Stimulated activated CD8-positive, alpha-beta memory T cell treated with anti-CD3 and anti-CD28 coated beads, Interleukin-4, amount 100 ng/mL, for 4 hours (primary cell): ENCODE measurements around the gene RTL3.

Experiments
- DNase-seq, 2 donors: peaks; one replicate each; pipeline ENCODE4 v3.0.0-alpha.2; 2020; ENCODE audit warnings: low read depth in 2 of 2, low spot score in 1 of 2

The RTL3 gene

DNA sequence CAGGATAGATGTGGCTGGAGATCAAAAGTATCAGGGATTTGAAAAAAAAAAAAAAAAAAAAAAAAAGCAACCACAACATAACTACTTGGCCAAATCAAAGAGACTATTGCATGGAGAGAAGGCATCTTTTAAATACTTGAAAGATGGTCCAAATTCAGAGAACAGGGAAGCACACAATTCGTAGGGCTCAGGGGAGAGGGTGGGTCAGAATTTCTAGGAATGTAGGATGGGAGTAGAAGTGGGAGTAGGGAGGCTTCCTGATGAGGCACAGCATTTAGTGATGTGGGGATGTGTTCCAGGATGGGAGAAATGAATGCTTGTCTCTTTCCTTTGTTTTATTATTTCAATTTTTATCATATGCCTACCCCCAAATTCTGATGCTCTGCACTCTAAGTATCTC lies 36.3 kb downstream of the RTL3 start:
- no peak for DNase-seq

DNA sequence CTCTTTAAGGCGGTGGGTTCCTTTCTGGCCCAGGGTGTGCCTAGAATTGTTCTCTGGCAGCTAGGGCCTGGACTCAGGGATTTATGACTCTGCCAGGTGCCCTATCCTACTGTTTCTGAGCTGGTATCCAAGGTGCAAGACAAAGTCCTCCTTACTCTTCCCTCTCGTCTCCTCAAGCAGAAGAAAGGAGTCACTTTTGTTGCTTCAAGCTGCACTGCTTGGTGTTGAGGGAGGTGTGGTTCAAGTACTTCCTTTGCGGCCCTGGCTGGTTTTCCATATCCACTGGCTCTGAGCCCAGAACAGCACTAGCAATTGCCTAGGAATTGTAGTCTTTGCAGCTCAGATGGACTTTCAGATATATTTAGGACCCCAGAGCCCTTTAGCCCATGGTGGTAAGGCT lies 39.3 kb downstream of the RTL3 start:
- DNase-seq: no peak

DNA sequence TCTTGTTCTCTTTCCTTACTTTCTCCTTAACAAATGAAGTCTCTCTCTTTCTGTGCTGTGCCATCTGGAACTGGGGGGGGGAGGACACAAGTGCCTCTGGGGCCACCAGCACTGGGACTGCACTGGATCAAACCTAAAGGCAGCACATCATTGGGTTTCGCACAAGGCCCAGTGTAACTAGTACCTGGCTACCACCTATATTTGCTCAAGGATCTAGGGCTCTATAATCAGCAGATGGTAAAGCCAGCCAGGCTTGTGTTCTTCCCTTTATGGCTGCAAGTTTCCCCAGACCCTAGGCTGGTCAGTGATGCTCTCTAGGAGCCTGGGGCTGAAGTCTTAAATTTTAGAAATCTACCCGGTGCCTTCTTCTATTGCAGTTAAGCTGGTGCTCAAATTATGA lies 40.1 kb downstream of the RTL3 start:
- no peak for DNase-seq

DNA sequence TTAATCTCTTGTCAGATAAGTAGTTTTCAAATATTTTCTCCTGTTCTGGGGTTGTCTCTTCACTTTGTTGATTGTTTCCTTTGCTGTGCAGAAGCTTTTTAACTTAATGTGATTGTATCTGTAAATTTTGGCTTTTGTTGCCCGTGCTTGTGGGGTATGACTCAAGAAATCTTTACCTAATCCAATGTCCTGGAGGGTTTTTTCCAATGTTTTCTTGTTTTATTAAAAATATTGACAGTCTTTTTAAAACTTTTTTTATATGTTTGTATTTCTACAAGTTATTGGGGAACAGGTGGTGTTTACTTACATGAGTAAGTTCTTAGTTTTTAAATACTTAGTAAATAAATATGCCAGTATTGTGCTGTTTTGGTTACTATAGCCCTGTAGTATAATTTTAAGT lies 44.9 kb downstream of the RTL3 start:
- DNase-seq: no peak
